WTC11 (cell line): ENCODE data around the gene LRMDA.

Experiments
- AFF4 ChIP-seq: sonication (generic); formaldehyde crosslinking; IDR thresholded peaks from 2 replicates; pipeline ENCODE4 v1.8.1; 2023; ENCODE audit warnings: mild to moderate bottlenecking, missing genetic modification reagents, borderline replicate concordance
- ARID4B ChIP-seq: sonication (generic); formaldehyde crosslinking; IDR thresholded peaks from 2 replicates; pipeline ENCODE4 v1.8.0; 2023; ENCODE audit warnings: missing genetic modification reagents, mild to moderate bottlenecking, borderline replicate concordance
- CTCF ChIP-seq: fragments of 200-600 bp; IDR thresholded peaks from 2 replicates; pipeline ENCODE4 v1.8.0; 2022; ENCODE audit warnings: antibody characterized with exemption
- E2F1 ChIP-seq: sonication (generic); formaldehyde crosslinking; IDR thresholded peaks from 2 replicates; pipeline ENCODE4 v1.8.0; 2022; ENCODE audit warnings: mild to moderate bottlenecking, missing genetic modification reagents
- E2F4 ChIP-seq: sonication (generic); formaldehyde crosslinking; IDR thresholded peaks from 2 replicates; pipeline ENCODE4 v1.8.1; 2022; ENCODE audit warnings: low read depth, mild to moderate bottlenecking, moderate library complexity, missing genetic modification reagents, borderline replicate concordance
- ELF4 ChIP-seq: sonication (generic); formaldehyde crosslinking; IDR thresholded peaks from 2 replicates; pipeline ENCODE4 v1.8.1; 2022; ENCODE audit warnings: low read depth, mild to moderate bottlenecking, moderate library complexity, missing genetic modification reagents
- GABPB1 ChIP-seq: sonication (generic); formaldehyde crosslinking; IDR thresholded peaks from 2 replicates; pipeline ENCODE4 v1.8.1; 2023; ENCODE audit warnings: mild to moderate bottlenecking, missing genetic modification reagents
- MAX ChIP-seq: sonication (generic); formaldehyde crosslinking; IDR thresholded peaks from 2 replicates; pipeline ENCODE4 v1.8.0; 2022; ENCODE audit warnings: mild to moderate bottlenecking, missing genetic modification reagents
- NFYB ChIP-seq: sonication (generic); formaldehyde crosslinking; conservative IDR thresholded peaks from 2 replicates; pipeline ENCODE4 v1.8.0; 2022; ENCODE audit warnings: low read depth, missing genetic modification reagents
- PREB ChIP-seq: sonication (generic); formaldehyde crosslinking; IDR thresholded peaks from 2 replicates; pipeline ENCODE4 v1.8.1; 2022; ENCODE audit warnings: mild to moderate bottlenecking, missing genetic modification reagents, moderate library complexity, borderline replicate concordance
- USF1 ChIP-seq: sonication (generic); formaldehyde crosslinking; IDR thresholded peaks from 2 replicates; pipeline ENCODE4 v1.8.0; 2022; ENCODE audit warnings: mild to moderate bottlenecking, missing genetic modification reagents
- USF2 ChIP-seq: sonication (generic); formaldehyde crosslinking; IDR thresholded peaks from 2 replicates; pipeline ENCODE4 v1.8.1; 2023; ENCODE audit warnings: mild to moderate bottlenecking, missing genetic modification reagents, moderate library complexity
- ZNF121 ChIP-seq: sonication (generic); formaldehyde crosslinking; IDR thresholded peaks from 2 replicates; pipeline ENCODE4 v1.8.0; 2023; ENCODE audit warnings: missing genetic modification reagents

- TF ChIP-seq USF2 (CRISPR knock-in tag) = no peak
- no peak for TF ChIP-seq AFF4
- TF ChIP-seq CTCF = no peak
- TF ChIP-seq USF1 (CRISPR knock-in tag) = no peak
- TF ChIP-seq PREB (CRISPR knock-in tag) = no peak
- TF ChIP-seq E2F4 (CRISPR knock-in tag) = no peak
- no peak for TF ChIP-seq ELF4 (CRISPR knock-in tag)
- no peak for TF ChIP-seq NFYB (CRISPR knock-in tag)
- no peak for TF ChIP-seq GABPB1 (CRISPR knock-in tag)
- TF ChIP-seq ZNF121 (CRISPR knock-in tag) = no peak
- TF ChIP-seq E2F1 = no peak
- TF ChIP-seq MAX (CRISPR knock-in tag) = no peak
- TF ChIP-seq ARID4B (CRISPR knock-in tag) = no peak
Observed at GRCh38 chr10:76265441-76266113, 834.2 kb downstream of the LRMDA start.
